ENCODE measurements around the gene VTCN1.
"Not testable (repeated sequence)": the region's sequence is repeated elsewhere in the genome, so short reads cannot be mapped to it uniquely, and the experiment has no call there.

VTCN1 gene

GRCh38 chr1:117167402-117167801 is 43.3 kb downstream of the VTCN1 start:
- H3K27me3 ChIP-seq (ENCODE audit: control insufficient read depth, insufficient read depth, low read length), result no peaks in the 10 kb centered on the region

GRCh38 chr1:117166076-117166475 is 44.7 kb downstream of the VTCN1 start:
- no peak for TF ChIP-seq CTCF (IDR thresholded peaks at IDR 0.05)
- H3K4me3 ChIP-seq (ENCODE audit: low read depth, low read length), result no peak overlapping the region

More at GRCh38 chr1:117167402-117167801, 43.3 kb downstream of the VTCN1 start:
- no peak for TF ChIP-seq CTCF (IDR thresholded peaks at IDR 0.05)
- Histone ChIP-seq H3K79me2 (no peaks in the 10 kb centered on the region), H3K4me3 (ENCODE audit: low read depth, low read length) (no peak overlapping the region), H3K4me2 (ENCODE audit: low read length) (no peak overlapping the region), H2AFZ (no peak overlapping the region), H3K9ac (no peak overlapping the region), H3K27ac (no peak overlapping the region), H3K9me3 (ENCODE audit: control insufficient read depth, low read length) (no peaks in the 10 kb centered on the region), H3K4me1 (no peaks in the 10 kb centered on the region), H3K36me3 (ENCODE audit: control insufficient read depth, insufficient read depth, low read length) (no peaks in the 10 kb centered on the region)

GRCh38 chr1:117164209-117164608 is 46.5 kb downstream of the VTCN1 start:
- H3K79me2 ChIP-seq, result no peaks in the 10 kb centered on the region
- H3K4me3 ChIP-seq (ENCODE audit: low read depth, low read length), result no peak overlapping the region
- no peak overlapping the region for H3K9ac ChIP-seq
- no peak for TF ChIP-seq CTCF (IDR thresholded peaks at IDR 0.05)
- H3K27me3 ChIP-seq (ENCODE audit: control insufficient read depth, insufficient read depth, low read length), result no peaks in the 10 kb centered on the region
- no peak overlapping the region for H3K4me2 ChIP-seq (ENCODE audit: low read length)
- no peaks in the 10 kb centered on the region for H3K9me3 ChIP-seq (ENCODE audit: control insufficient read depth, low read length)
- no peak overlapping the region for H3K27ac ChIP-seq
- no peaks in the 10 kb centered on the region for H3K4me1 ChIP-seq
- no peaks in the 10 kb centered on the region for H3K36me3 ChIP-seq (ENCODE audit: control insufficient read depth, insufficient read depth, low read length)
- H2AFZ ChIP-seq, result no peak overlapping the region

More at GRCh38 chr1:117166076-117166475, 44.7 kb downstream of the VTCN1 start:
- Histone ChIP-seq H3K27me3 (ENCODE audit: control insufficient read depth, insufficient read depth, low read length) (no peaks in the 10 kb centered on the region), H2AFZ (no peak overlapping the region), H3K9ac (no peak overlapping the region), H3K4me2 (ENCODE audit: low read length) (no peak overlapping the region), H3K27ac (no peak overlapping the region), H3K9me3 (ENCODE audit: control insufficient read depth, low read length) (no peaks in the 10 kb centered on the region), H3K4me1 (no peaks in the 10 kb centered on the region), H3K36me3 (ENCODE audit: control insufficient read depth, insufficient read depth, low read length) (no peaks in the 10 kb centered on the region), H3K79me2 (no peaks in the 10 kb centered on the region)

DNA sequence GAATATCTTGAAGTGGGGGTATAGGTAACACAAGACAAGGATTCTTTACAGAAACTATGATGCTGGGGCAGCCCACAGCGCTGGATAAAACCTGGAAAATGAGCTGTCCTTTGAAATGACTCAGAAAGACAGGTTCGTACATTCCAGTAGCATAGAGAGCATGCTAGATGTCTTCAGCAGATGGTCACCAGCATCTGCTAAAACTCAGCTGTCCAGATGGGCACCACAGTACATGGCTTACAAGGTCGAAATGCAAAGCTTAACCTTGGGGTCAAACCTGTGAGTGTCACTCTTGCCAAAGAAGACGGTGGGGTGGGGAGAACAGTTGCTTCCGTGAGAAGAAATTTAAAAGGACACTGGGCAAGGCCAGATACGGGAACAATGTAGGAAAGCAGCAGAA is 47.9 kb downstream of the VTCN1 start:
- no peak for TF ChIP-seq CTCF (IDR thresholded peaks at IDR 0.05)

DNA sequence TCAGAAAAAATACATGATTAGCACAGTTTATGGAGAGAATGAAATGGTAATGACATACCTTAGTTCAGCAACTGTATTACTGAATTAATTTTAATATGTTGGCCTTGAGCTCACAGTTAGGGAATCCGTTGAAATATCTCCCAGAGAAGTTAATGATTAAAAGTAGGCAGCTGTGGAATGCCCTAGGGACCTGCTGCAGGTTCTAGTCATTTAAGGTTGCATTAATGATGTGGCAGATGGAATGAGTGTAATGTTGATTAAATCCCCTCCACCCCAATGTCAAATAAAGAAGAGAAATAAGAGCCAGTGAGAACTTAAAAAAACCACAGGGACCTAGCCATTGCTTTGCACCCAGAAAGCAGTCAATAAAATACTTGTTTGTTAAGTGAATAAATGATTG is 48.8 kb downstream of the VTCN1 start:
- H3K9me3 ChIP-seq (ENCODE audit: control insufficient read depth, low read length), result no peaks in the 10 kb centered on the region
- H2AFZ ChIP-seq, result no peak overlapping the region
- no peaks in the 10 kb centered on the region for H3K27me3 ChIP-seq (ENCODE audit: control insufficient read depth, insufficient read depth, low read length)
- H3K36me3 ChIP-seq (ENCODE audit: control insufficient read depth, insufficient read depth, low read length), result no peaks in the 10 kb centered on the region
- no peak overlapping the region for H3K27ac ChIP-seq
- no peak overlapping the region for H3K4me2 ChIP-seq (ENCODE audit: low read length)
- no peak for TF ChIP-seq CTCF (IDR thresholded peaks at IDR 0.05)
- no peaks in the 10 kb centered on the region for H3K4me1 ChIP-seq
- no peak overlapping the region for H3K9ac ChIP-seq
- no peak overlapping the region for H3K4me3 ChIP-seq (ENCODE audit: low read depth, low read length)
- H3K79me2 ChIP-seq, result no peaks in the 10 kb centered on the region

More for the DNA sequence above, 47.9 kb downstream of the VTCN1 start:
- Histone ChIP-seq H3K9ac (no peak overlapping the region), H3K27me3 (ENCODE audit: control insufficient read depth, insufficient read depth, low read length) (no peaks in the 10 kb centered on the region), H3K4me3 (ENCODE audit: low read depth, low read length) (no peak overlapping the region), H3K36me3 (ENCODE audit: control insufficient read depth, insufficient read depth, low read length) (no peaks in the 10 kb centered on the region), H3K4me1 (no peaks in the 10 kb centered on the region), H3K9me3 (ENCODE audit: control insufficient read depth, low read length) (no peaks in the 10 kb centered on the region), H3K4me2 (ENCODE audit: low read length) (no peak overlapping the region), H3K27ac (no peak overlapping the region), H3K79me2 (no peaks in the 10 kb centered on the region), H2AFZ (no peak overlapping the region)

DNA sequence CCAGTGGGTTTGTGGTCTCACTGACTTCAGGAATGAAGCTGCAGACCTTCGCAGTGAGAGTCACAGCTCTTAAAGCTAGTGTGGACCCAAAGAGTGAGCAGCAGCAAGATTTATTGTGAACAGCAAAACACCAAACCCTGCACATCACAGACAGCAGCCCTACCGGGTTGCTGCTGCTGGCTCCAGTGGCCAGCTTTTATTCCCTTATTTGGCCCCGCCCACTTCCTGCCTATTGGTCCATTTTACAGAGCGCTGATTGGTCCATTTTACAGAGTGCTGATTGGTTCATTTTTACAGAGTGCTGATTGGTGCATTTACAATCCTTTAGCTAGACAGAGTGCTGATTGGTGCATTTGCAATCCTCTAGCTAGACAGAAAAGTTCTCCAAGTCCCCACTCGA is 59.4 kb downstream of the VTCN1 start:
- not testable (repeated sequence) for H3K4me2 ChIP-seq (ENCODE audit: low read length); H3K4me1 ChIP-seq; H3K27ac ChIP-seq; H3K9ac ChIP-seq; H2AFZ ChIP-seq; H3K27me3 ChIP-seq (ENCODE audit: control insufficient read depth, insufficient read depth, low read length); H3K9me3 ChIP-seq (ENCODE audit: control insufficient read depth, low read length); H3K79me2 ChIP-seq; H3K4me3 ChIP-seq (ENCODE audit: low read depth, low read length); H3K36me3 ChIP-seq (ENCODE audit: control insufficient read depth, insufficient read depth, low read length)
